Heart right ventricle (tissue), 16 donors: ENCODE data around the gene HSBP1L1. TPM values are rescaled to one million over a fixed set of nuclear protein-coding genes. Genes with fewer than 3 reads are reported as not detected.

Experiments used
- ATAC-seq, 8 donors: fragments of 200-7000 bp; cut with Tn5 transposase; one replicate each; pipeline ENCODE4 v1.9.1; 2020; ENCODE audit warnings: mild to moderate bottlenecking in 8 of 8, moderate library complexity in 8 of 8, moderate number of reproducible peaks in 1 of 8
- DNase-seq, 2 donors: peaks; one replicate each; pipeline ENCODE4 v3.0.0-alpha.2; 2020
- H3K27ac ChIP-seq, 10 donors: fragments of 200-600 bp; sonication (generic) in 2 of 10; one replicate each; pipeline versions ENCODE4 v1.5.0 to v1.8.0; 2020 to 2022; ENCODE audit warnings: mild to moderate bottlenecking in 3 of 10
- H3K27me3 ChIP-seq, 7 donors: fragments of 200-600 bp; one replicate each; pipeline ENCODE4 v1.8.0; 2021 to 2022; ENCODE audit warnings: mild to moderate bottlenecking in 2 of 7
- H3K36me3 ChIP-seq, 9 donors: fragments of 200-600 bp; sonication (generic) in 1 of 9; one replicate each; pipeline versions ENCODE4 v1.5.0 to v1.8.0; 2020 to 2022; ENCODE audit warnings: mild to moderate bottlenecking in 2 of 9
- H3K4me1 ChIP-seq, 9 donors: fragments of 200-600 bp; sonication (generic) in 1 of 9; one replicate each; pipeline versions ENCODE4 v1.5.0 to v1.8.0; 2020 to 2022; ENCODE audit warnings: mild to moderate bottlenecking in 4 of 9
- H3K4me3 ChIP-seq, 10 donors: fragments of 200-600 bp; sonication (generic) in 2 of 10; one replicate each; pipeline versions ENCODE4 v1.5.0 to v1.8.0; 2020 to 2022; ENCODE audit warnings: mild to moderate bottlenecking in 7 of 10, moderate library complexity in 2 of 10
- H3K9me3 ChIP-seq, 11 donors: fragments of 200-600 bp in 10 of 11; sonication (generic) in 2 of 11; one replicate each; pipeline versions ENCODE4 v1.5.0 to v1.8.0; 2013 to 2022; ENCODE audit warnings: mild to moderate bottlenecking in 2 of 11, control low read depth in 1 of 11, moderate library complexity in 1 of 11
- CTCF ChIP-seq, 9 donors: fragments of 200-600 bp; sonication (generic) in 2 of 9; IDR thresholded peaks; one replicate each; pipeline versions ENCODE4 v1.5.0 to v1.8.0; 2021 to 2022; ENCODE audit warnings: antibody characterized with exemption in 9 of 9, mild to moderate bottlenecking in 5 of 9, moderate library complexity in 1 of 9
- WGBS, 2 donors: extraction: QIAGEN DNeasy Blood & Tissue Kit; methylation state at CpG; one replicate each; pipeline ENCODE4 v1.1.7; 2013; ENCODE audit warnings: inconsistent platforms in 1 of 2; 5-methylcytosine and 5-hydroxymethylcytosine counted together
- intact Hi-C, 10 donors: fragments of 100-400 bp; cut with DNase I; formaldehyde crosslinking; loops; one replicate each; pipeline versions ENCODE4 v1.11.1 to v1.14.2; 2022
- polyA plus RNA-seq, 2 donors: library from polyadenylated mRNA; stranded (reverse); fragments of 200-250 nt; gene quantifications; one replicate each; pipeline ENCODE4 v1.2.3, GENCODE V29; 2013
- total RNA-seq, 10 donors: library from RNA; stranded (reverse); fragmentation: NEBNext Ultra II Directional in 3 of 10; extraction: Animal tissue kit (Norgen Biotek cat#: 25700) in 3 of 10; gene quantifications; one replicate each; pipeline versions ENCODE4 v1.2.1 to v1.2.4, GENCODE V29; 2021 to 2023
- donor health status: Arrhythmogenic right ventricular cardiomyopathy.
- donor health status: ischemic (EF 13 %, LVEDD 7.1; RV severe dilation, severe dysfunction).
- donor health status: healthy with polysubstance abuse.
- donor health status: DM: no; HTN: yes; CAD: no.
- donor health status: DM: no; HTN: no; CAD: no.
- donor health status: ischemic (EF 25% LVEDD 6.9; RV normal size, moderate dysfunction).
- donor health status: ischemic (EF 25% LVEDD 5.7; RV mildly dilated, moderate dysfunction).
- donor health status: healthy.
- donor health status: DM: yes; HTN: yes; CAD: no.
- donor health status: Ischemic cardiomyopathy.
- donor health status: ischemic (EF 35%, LVEDD 5.7; RV mildly dilated, moderate dysfunction).
- donor health status: nonischemic (EF 11% LVEDD 7.7; RV severe dilation, severe dysfunction).
- donor health status: DM: yes; HTN: yes; CAD: no.
- donor health status: PGD.
- donor health status: ischemic (EF 29% LVEDD 5.4; RV normal size, mild dysfunction).
- donor health status: nonischemic (EF 23%, LVEDD 6.1; RV moderate dilation, normal function).

HSBP1L1 gene
- total and polyA plus RNA-seq, 12 donors: 3.8 to 56.5 (median 6.4) TPM

DNA sequence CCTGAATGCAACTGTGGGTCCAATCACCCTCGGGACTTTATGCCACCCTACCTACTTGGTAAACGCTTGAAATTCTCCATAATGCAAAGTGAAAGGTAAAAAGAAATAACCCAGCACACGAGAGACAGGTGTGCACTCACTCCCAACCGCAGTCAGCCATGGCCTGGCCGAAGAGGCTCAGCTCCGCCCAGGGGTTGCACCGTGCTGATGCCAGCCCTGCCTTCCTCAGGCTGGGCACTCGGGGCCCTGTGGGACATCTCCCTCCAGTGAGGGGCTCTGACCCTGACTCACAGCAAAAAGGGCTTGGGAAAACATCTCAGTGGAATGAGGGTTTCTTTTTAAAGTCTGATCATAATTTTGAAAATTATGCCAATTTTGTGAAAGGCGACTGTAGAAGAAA, 26.2 kb upstream of the HSBP1L1 start:
- TF ChIP-seq CTCF (IDR thresholded peaks at IDR 0.05): no peak
- no peak overlapping the region for H3K4me3 ChIP-seq
- ATAC-seq: no peak
- no peak for DNase-seq
- H3K27me3 ChIP-seq: no peaks in the 10 kb centered on the region
- H3K27ac ChIP-seq: no peak overlapping the region
- peaks cover 0 to 25% (median 5%) of the 10 kb centered on the region in 11 donors for H3K9me3 ChIP-seq
- peaks cover 6 to 57% (median 18%) of the 10 kb centered on the region in 9 donors for H3K4me1 ChIP-seq
- WGBS, 2 donors: 92 to 93% methylated on average over 9 of the region's 9 CpGs
- intact Hi-C loops: loop anchor here in 1 of 10 donors (10.0 kb wide), 1 partner anchor 97 kb away; the partner anchor contains the start of gene RBFA
- H3K36me3 ChIP-seq: peaks cover 0 to 96% (median 14%) of the 10 kb centered on the region in 9 donors

DNA sequence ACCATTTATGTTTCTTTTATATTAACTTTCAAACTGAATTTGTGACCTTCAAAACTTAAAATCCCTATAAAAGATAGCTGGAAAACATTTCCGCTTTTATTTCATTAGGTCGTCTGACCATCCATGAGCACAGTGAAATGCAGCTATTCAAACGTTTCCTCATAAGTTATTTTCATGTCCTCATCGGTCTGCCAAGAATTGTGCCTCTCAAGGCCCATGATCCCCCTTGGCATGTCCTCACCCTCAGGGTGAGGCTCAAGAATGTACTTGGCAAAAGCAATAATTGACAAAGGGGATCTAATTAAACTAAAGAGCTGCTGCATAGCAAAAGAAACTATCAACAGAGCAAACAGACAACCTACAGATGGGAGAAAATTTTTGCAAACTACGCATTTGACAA, 25.3 kb upstream of the HSBP1L1 start:
- WGBS, 2 donors: 54 to 56% methylated on average over 5 of the region's 5 CpGs
- intact Hi-C loops: loop anchor here in 1 of 10 donors (10.0 kb wide), 1 partner anchor 96 kb away; the partner anchor contains the start of gene RBFA
- no peak for TF ChIP-seq CTCF (IDR thresholded peaks at IDR 0.05)
- Histone ChIP-seq H3K4me1 (peaks cover 6 to 56% (median 17%) of the 10 kb centered on the region in 9 donors), H3K27ac (no peak overlapping the region), H3K9me3 (peaks cover 0 to 16% (median 0%) of the 10 kb centered on the region in 11 donors), H3K36me3 (peaks cover 0 to 89% (median 14%) of the 10 kb centered on the region in 9 donors), H3K4me3 (no peak overlapping the region), H3K27me3 (no peaks in the 10 kb centered on the region)
- ATAC-seq (no peak), DNase-seq (no peak)

GRCh38 chr18:79940126-79940813, 24.2 kb upstream of the HSBP1L1 start:
- H3K27me3 ChIP-seq: no peaks in the 10 kb centered on the region
- TF ChIP-seq CTCF (IDR thresholded peaks at IDR 0.05): no peak
- peaks cover 8 to 57% (median 18%) of the 10 kb centered on the region in 9 donors for H3K4me1 ChIP-seq
- H3K27ac ChIP-seq: no peak overlapping the region
- DNase-seq: no peak
- H3K4me3 ChIP-seq: no peak overlapping the region
- peaks cover 0 to 77% (median 14%) of the 10 kb centered on the region in 9 donors for H3K36me3 ChIP-seq
- H3K9me3 ChIP-seq: peaks cover 0 to 10% (median 0%) of the 10 kb centered on the region in 11 donors
- WGBS, 2 donors: 96 to 98% methylated on average over 18 of the region's 18 CpGs
- no peak for ATAC-seq
- intact Hi-C loops: loop anchor here in 1 of 10 donors (10.0 kb wide), 1 partner anchor 95 kb away; the partner anchor contains the start of gene RBFA

DNA sequence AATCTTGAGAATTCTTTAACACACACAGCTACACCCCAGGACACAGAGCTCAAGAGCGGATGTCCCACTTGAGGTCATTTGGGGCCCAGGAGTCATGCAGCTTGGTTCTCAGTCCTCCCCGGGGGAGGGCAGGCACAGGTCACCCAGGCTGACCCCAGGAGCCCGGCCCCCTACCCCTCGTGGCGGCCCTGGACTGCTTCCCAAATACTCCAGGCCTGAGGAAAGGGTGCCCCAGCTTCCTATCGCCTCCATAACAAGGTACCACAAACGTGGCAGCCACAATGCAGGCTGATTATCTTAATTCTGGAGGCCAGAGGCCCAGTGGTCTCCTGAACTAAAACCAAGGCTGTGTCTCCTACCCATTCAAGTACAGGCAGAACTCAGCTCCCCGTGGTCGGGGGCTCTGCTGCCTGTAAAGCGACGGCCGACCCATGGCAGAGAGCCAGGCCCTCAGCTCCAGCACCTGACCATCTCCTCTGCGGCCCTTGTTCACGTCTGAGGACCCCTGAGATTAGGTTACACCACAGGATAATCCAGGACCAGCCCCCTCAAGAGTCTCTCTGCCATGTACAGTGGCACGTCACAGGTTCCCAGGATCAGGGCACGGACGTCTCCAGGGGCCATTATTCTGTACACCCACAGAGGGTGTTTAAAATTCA, 23.5 kb upstream of the HSBP1L1 start:
- ATAC-seq: no peak
- WGBS, 2 donors: 82 to 89% methylated on average over 17 of the region's 17 CpGs

More for the DNA sequence above, 23.5 kb upstream of the HSBP1L1 start:
- H3K27me3 ChIP-seq: no peaks in the 10 kb centered on the region
- TF ChIP-seq CTCF (IDR thresholded peaks at IDR 0.05): no peak
- H3K4me1 ChIP-seq: peaks cover 8 to 63% (median 20%) of the 10 kb centered on the region in 9 donors
- H3K4me3 ChIP-seq: no peak overlapping the region
- DNase-seq: no peak
- H3K9me3 ChIP-seq: peaks cover 0 to 3% (median 0%) of the 10 kb centered on the region in 11 donors
- intact Hi-C loops: loop anchor here in 1 of 10 donors (10.0 kb wide), 1 partner anchor 94 kb away; the partner anchor contains the start of gene RBFA
- peaks cover 0 to 71% (median 14%) of the 10 kb centered on the region in 9 donors for H3K36me3 ChIP-seq
- no peak overlapping the region for H3K27ac ChIP-seq
